Measurements from ENCODE around the gene ZNF662.

Gene ZNF662

DNA sequence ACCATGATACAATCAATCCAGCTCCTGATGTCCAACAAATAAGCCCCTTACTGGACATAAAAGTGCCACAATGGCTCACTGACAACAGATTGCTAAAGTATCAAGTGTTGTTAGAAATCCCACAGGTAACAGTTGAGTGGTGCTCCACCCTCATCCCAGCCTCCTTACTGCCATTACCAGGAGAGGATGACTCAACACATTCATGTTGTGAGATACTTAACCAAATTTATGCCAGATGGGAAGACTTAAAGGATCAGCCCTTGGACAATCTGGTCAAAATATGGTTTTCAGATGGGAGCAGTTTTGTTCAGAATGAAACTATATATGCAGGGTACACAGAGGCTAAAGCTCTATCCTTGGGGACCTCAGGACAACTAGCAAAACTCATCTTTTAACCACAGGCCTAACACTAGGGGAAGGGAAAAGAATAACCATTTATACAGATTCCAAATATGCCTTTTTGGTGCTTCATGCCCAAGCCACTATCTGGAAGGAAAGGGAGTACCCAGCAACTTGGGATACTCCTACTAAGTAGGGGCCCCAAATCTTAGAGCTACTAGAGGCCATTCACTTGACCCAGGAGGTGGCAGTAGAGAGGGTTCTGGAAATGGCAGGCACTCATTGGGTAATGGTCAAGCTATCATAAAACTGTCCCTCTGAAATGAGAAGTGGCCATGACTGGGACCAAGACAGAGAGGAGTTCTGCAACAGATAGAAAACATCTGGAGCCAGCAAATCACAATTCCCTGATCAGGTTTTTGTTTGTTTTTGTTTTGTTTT is 6.9 kb upstream of the ZNF662 start:
- TF ChIP-seq, protein P1, sequence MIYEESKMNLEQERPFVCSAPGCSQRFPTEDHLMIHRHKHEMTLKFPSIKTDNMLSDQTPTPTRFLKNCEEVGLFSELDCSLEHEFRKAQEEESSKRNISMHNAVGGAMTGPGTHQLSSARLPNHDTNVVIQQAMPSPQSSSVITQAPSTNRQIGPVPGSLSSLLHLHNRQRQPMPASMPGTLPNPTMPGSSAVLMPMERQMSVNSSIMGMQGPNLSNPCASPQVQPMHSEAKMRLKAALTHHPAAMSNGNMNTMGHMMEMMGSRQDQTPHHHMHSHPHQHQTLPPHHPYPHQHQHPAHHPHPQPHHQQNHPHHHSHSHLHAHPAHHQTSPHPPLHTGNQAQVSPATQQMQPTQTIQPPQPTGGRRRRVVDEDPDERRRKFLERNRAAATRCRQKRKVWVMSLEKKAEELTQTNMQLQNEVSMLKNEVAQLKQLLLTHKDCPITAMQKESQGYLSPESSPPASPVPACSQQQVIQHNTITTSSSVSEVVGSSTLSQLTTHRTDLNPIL (CRISPR knock-in tag; IDR thresholded peaks at IDR 0.05; ENCODE audit: low read depth), result no peak
- TF ChIP-seq SNAI2 (CRISPR knock-in tag; IDR thresholded peaks at IDR 0.05) (no peak), ISL1 (CRISPR knock-in tag; IDR thresholded peaks at IDR 0.05) (no peak), TOX (CRISPR knock-in tag; IDR thresholded peaks at IDR 0.05; ENCODE audit: borderline replicate concordance) (no peak), ESRRG (CRISPR knock-in tag; IDR thresholded peaks at IDR 0.05) (no peak), ZNF70 (CRISPR knock-in tag; IDR thresholded peaks at IDR 0.05) (no peak), CSDC2 (CRISPR knock-in tag; IDR thresholded peaks at IDR 0.05) (no peak), ARNTL (CRISPR knock-in tag; IDR thresholded peaks at IDR 0.05; ENCODE audit: borderline replicate concordance, low read depth) (no peak), RARB (CRISPR knock-in tag; IDR thresholded peaks at IDR 0.05) (no peak), ZFP3 (CRISPR knock-in tag; IDR thresholded peaks at IDR 0.05) (no peak), TCF4 (CRISPR knock-in tag; IDR thresholded peaks at IDR 0.05; ENCODE audit: borderline replicate concordance) (no peak), BACH2 (CRISPR knock-in tag; IDR thresholded peaks at IDR 0.05; ENCODE audit: borderline replicate concordance) (no peak)
- TF ChIP-seq, protein P2, sequence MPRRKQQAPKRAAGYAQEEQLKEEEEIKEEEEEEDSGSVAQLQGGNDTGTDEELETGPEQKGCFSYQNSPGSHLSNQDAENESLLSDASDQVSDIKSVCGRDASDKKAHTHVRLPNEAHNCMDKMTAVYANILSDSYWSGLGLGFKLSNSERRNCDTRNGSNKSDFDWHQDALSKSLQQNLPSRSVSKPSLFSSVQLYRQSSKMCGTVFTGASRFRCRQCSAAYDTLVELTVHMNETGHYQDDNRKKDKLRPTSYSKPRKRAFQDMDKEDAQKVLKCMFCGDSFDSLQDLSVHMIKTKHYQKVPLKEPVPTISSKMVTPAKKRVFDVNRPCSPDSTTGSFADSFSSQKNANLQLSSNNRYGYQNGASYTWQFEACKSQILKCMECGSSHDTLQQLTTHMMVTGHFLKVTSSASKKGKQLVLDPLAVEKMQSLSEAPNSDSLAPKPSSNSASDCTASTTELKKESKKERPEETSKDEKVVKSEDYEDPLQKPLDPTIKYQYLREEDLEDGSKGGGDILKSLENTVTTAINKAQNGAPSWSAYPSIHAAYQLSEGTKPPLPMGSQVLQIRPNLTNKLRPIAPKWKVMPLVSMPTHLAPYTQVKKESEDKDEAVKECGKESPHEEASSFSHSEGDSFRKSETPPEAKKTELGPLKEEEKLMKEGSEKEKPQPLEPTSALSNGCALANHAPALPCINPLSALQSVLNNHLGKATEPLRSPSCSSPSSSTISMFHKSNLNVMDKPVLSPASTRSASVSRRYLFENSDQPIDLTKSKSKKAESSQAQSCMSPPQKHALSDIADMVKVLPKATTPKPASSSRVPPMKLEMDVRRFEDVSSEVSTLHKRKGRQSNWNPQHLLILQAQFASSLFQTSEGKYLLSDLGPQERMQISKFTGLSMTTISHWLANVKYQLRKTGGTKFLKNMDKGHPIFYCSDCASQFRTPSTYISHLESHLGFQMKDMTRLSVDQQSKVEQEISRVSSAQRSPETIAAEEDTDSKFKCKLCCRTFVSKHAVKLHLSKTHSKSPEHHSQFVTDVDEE (CRISPR knock-in tag; IDR thresholded peaks at IDR 0.05), result no peak
- TF ChIP-seq, protein P3, sequence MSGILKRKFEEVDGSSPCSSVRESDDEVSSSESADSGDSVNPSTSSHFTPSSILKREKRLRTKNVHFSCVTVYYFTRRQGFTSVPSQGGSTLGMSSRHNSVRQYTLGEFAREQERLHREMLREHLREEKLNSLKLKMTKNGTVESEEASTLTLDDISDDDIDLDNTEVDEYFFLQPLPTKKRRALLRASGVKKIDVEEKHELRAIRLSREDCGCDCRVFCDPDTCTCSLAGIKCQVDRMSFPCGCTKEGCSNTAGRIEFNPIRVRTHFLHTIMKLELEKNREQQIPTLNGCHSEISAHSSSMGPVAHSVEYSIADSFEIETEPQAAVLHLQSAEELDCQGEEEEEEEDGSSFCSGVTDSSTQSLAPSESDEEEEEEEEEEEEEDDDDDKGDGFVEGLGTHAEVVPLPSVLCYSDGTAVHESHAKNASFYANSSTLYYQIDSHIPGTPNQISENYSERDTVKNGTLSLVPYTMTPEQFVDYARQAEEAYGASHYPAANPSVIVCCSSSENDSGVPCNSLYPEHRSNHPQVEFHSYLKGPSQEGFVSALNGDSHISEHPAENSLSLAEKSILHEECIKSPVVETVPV (CRISPR knock-in tag; IDR thresholded peaks at IDR 0.05), result no peak
- TF ChIP-seq, protein P4, sequence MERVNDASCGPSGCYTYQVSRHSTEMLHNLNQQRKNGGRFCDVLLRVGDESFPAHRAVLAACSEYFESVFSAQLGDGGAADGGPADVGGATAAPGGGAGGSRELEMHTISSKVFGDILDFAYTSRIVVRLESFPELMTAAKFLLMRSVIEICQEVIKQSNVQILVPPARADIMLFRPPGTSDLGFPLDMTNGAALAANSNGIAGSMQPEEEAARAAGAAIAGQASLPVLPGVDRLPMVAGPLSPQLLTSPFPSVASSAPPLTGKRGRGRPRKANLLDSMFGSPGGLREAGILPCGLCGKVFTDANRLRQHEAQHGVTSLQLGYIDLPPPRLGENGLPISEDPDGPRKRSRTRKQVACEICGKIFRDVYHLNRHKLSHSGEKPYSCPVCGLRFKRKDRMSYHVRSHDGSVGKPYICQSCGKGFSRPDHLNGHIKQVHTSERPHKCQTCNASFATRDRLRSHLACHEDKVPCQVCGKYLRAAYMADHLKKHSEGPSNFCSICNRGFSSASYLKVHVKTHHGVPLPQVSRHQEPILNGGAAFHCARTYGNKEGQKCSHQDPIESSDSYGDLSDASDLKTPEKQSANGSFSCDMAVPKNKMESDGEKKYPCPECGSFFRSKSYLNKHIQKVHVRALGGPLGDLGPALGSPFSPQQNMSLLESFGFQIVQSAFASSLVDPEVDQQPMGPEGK (CRISPR knock-in tag; IDR thresholded peaks at IDR 0.05; ENCODE audit: borderline replicate concordance), result no peak
- ATAC-seq, result no peak

DNA sequence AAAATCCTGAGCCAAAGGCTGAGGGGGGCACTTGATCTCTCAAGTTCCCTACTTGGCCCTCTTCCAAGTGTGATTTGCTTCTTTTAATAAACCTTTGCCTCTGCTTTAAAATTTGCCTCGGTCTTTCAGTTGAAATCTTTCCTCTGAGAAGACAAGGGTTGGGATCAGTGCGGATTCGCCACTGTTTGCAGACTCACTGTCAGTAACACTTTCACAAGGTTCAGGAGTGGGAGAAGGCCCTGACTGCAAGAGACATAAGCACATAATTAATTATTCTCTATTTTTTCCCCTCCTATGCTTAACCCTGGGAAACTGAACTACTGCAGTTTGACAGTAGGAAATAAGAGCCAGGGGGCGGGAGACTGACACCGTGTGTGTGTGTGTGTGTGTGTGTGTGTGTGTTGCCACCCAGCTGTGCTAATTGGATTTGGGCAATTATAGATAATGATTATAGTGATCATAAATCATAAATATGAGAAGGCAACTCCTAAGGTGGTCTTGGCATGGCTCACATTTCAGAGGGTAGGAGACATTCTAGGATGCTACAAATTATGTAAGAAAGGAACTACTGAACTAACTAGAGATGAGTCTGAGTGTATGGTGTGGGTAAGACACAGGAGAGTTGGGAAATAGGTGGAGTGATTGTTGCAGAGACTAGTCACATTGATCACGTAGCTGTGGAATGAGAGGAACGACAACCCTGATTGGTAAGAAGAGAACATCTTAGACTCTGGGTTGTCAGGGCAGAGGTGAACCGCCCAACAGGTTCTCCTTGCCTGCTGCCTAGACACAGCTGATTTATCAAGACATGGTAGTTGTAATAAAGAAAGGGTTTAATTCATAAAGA is 5.5 kb upstream of the ZNF662 start:
- ATAC-seq, result no peak
- TF ChIP-seq ZNF70 (CRISPR knock-in tag; IDR thresholded peaks at IDR 0.05), result no peak
- TF ChIP-seq CSDC2 (CRISPR knock-in tag; IDR thresholded peaks at IDR 0.05), result no peak
- TF ChIP-seq RARB (CRISPR knock-in tag; IDR thresholded peaks at IDR 0.05), result no peak
- TF ChIP-seq, protein P1 (CRISPR knock-in tag; IDR thresholded peaks at IDR 0.05; ENCODE audit: low read depth), result no peak
- no peak for TF ChIP-seq ARNTL (CRISPR knock-in tag; IDR thresholded peaks at IDR 0.05; ENCODE audit: borderline replicate concordance, low read depth)
- no peak for TF ChIP-seq ZNF565 (CRISPR knock-in tag; conservative IDR thresholded peaks at IDR 0.05; ENCODE audit: low read depth)
- TF ChIP-seq OSR1 (CRISPR knock-in tag; IDR thresholded peaks at IDR 0.05), result no peak
- no peak for TF ChIP-seq ZC3H10 (CRISPR knock-in tag; IDR thresholded peaks at IDR 0.05)
- TF ChIP-seq, protein P2 (CRISPR knock-in tag; IDR thresholded peaks at IDR 0.05), result no peak
- no peak for TF ChIP-seq SNAI2 (CRISPR knock-in tag; IDR thresholded peaks at IDR 0.05)
- TF ChIP-seq ISL1 (CRISPR knock-in tag; IDR thresholded peaks at IDR 0.05), result no peak
- TF ChIP-seq, protein P4 (CRISPR knock-in tag; IDR thresholded peaks at IDR 0.05; ENCODE audit: borderline replicate concordance), result no peak

All from SK-N-SH treated with all-trans-retinoic acid at 6 μM for 48 hours (cell line).